A549 treated with AZD9567 at 1 μM for 4 hours (cell line): ENCODE data around the gene GNB1L. TPM values are rescaled to one million over a fixed set of nuclear protein-coding genes. Genes with fewer than 3 reads are reported as not detected.

Experiments
- total RNA-seq: library from RNA; stranded (reverse); fragments of 200-300 nt; extraction: Qiagen RNA extraction; gene quantifications from 5 replicates; pipeline ENCODE4 v1.2.3, GENCODE V29; 2022; ENCODE audit not compliant: insufficient read depth

The GNB1L gene, protein sequence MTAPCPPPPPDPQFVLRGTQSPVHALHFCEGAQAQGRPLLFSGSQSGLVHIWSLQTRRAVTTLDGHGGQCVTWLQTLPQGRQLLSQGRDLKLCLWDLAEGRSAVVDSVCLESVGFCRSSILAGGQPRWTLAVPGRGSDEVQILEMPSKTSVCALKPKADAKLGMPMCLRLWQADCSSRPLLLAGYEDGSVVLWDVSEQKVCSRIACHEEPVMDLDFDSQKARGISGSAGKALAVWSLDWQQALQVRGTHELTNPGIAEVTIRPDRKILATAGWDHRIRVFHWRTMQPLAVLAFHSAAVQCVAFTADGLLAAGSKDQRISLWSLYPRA
- 15.7 to 19.6 TPM (median 17.1 TPM) in 5 replicates for total RNA-seq

DNA sequence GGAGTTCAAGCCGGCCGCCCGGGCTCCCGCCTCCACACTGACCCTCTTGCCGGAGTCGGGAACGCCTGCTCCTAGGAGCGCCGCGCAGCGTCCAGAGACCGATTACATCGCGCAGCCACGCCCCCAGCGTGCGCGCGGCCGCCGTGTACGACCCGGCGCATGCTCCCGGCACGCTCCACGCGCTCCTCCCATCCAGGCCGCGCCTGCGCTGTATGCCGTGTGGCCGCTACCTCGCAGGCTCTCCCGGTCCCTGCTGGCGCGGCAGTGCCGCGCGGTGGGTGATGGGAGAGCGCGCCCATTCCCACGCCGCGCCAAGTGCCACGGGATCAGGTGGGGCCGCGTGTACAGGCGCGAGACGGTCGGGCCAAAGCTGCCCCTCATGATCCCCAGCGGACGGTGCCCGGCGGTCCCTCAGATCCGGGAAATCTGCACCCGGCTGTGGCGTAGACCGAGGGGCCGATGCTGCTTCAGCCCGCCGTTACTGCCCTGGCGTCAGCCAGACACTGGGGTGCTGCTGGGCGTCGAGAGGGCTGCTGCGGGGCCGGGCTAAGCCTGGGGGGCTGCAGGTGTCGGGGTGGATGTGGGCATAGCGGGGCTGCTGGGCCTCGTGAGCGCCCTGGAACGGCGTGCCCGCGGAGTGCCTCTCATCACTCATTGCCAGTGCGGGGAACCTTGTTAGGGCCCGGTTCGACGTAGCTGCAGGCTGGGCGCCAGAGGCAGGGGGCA, at the start of gene GNB1L, which contains the start of gene RTL10:
GNB1L (minus strand) TSS at position 97 of the 726 bp plus-strand sequence. CDS start 33,519 bp downstream, outside the sequence.
RTL10 (minus strand) TSS at position 97 of the 726 bp plus-strand sequence. CDS start 2,613 bp downstream, outside the sequence.

DNA sequence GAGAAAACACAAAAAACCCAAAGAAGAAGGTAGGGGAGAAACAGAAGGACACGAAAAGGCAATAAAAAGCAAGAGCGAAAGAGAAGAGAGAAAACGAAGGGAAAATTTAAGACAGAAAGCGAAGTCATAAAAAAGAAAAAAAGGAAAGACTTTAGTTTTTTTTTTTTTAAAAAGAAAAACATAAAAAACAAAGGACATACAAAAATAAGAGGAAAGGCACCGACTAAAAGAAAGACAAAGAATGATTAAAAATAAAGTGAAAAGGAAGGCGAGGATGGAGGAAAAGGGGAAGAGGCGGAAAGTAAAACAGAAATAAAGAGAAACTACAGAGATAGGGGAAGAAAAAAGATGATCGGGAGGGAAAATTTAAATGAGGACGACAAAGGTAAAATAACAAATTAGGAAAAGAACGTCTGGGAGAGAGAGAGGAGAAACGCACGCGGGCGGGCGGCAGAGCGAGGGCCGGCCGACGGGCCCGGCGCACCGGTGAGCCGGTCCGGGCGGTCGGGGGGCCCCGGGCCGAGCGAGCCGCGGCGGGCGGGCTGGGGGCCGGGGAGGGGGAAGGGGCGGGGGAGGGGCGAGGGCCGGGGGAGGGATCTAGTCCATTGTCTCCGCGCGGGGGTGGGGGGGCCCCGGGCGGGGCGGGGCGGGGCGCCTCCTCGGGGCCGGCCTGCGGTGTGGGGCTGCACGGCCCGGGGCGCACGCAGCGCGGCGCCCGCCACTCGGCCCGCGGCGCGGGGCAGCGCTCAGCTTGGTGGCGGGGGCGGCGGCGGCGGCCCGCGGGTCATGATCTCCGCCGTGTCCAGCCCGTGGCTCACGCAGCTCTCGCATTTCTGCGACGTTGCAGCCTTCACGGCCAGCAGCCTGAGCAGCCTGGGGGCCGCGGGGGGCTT, 94.4 kb downstream of the GNB1L start, which contains the start of gene TBX1:
TBX1 (plus strand) TSS at position 721 of the 893 bp plus-strand sequence; CDS start at position 787, 66 bp downstream.

Other genes with a start within 250 kb of the GNB1L start
- 8.2 to 14.5 TPM (median 8.9 TPM) in 5 replicates for gene SEPTIN5, start 140.4 kb downstream of the GNB1L start, total RNA-seq
- 1.2 to 1.5 TPM (median 1.4 TPM) in 4 of 5 replicates, not detected in the other for gene GP1BB, start 131.3 kb downstream of the GNB1L start, total RNA-seq
- 2.0 to 4.9 TPM (median 4.5 TPM) in 5 replicates for gene TBX1, start 94.1 kb downstream of the GNB1L start, total RNA-seq
- 7.5 to 13.1 TPM (median 10.6 TPM) in 5 replicates for gene RTL10, start within 50 bp of the GNB1L start, total RNA-seq
- gene COMT, start 86.9 kb upstream of the GNB1L start, total RNA-seq: 130 to 161 TPM (median 156 TPM) in 5 replicates
- gene TXNRD2, start 86.9 kb upstream of the GNB1L start, total RNA-seq: 26.8 to 36.4 TPM (median 33.5 TPM) in 5 replicates
- gene ARVCF, start 161.9 kb upstream of the GNB1L start, total RNA-seq: 1.5 to 2.9 TPM (median 2.7 TPM) in 5 replicates
- gene TANGO2, start 166.2 kb upstream of the GNB1L start, total RNA-seq: 13.3 to 21.1 TPM (median 13.6 TPM) in 5 replicates
- 18.4 to 21.3 TPM (median 20.6 TPM) in 5 replicates for gene DGCR8, start 225.4 kb upstream of the GNB1L start, total RNA-seq